Adrenal gland (tissue), 12 donors: ENCODE data around the gene ZC4H2. TPM values are rescaled to one million over a fixed set of nuclear protein-coding genes. Genes with fewer than 3 reads are reported as not detected.

ENCODE experiments used
- polyA plus RNA-seq, 3 donors: library from polyadenylated mRNA; stranded (reverse); fragments of 200-250 nt in 2 of 3; fragments of 350-450 nt in 1 of 3; fragmentation: Illumina TruSeq in 1 of 3; extraction: RNeasy Lipid Tissue Mini Kit (QIAGEN cat#74804) in 1 of 3; gene quantifications; one replicate each; pipeline ENCODE4 v1.2.3, GENCODE V29; 2013 to 2014
- total RNA-seq, 9 donors: library from RNA; depleted of rRNA in 4 of 9; stranded (reverse); fragments of >200 nt in 4 of 9; fragments of 120-200 nt in 1 of 9; fragmentation: NEBNext Ultra II Directional in 1 of 9; extraction: Animal tissue kit (Norgen Biotek cat#: 25700) in 1 of 9; gene quantifications; one replicate each; pipeline versions ENCODE4 v1.1.0 to v1.2.4, GENCODE V29; 2013 to 2023
- donor health status: healthy with polysubstance abuse.
- donor health status: Bipolar disorder and iron deficiency.
- donor health status: DM: yes; HTN: yes; CAD: no.
- donor health status: DM: no; HTN: no; CAD: no.
- donor health status: DM: no; HTN: no; CAD: no.
- donor health status: DM: yes; HTN: yes; CAD: no.

Gene ZC4H2
- total and polyA plus RNA-seq, 12 donors = 6.1 to 18.3 (median 12.7) TPM

Other genes with a start within 250 kb of the ZC4H2 start
- gene ZC3H12B, start 58.4 kb upstream of the ZC4H2 start, total RNA-seq = 1 to 10 TPM in 5 of 9 donors, under 1 TPM in 4; 0.33 to 1.9 (median 1.5) TPM
- gene ZC3H12B, start 58.4 kb upstream of the ZC4H2 start, polyA plus RNA-seq = 1 to 10 TPM in 1 of 3 donors, under 1 TPM in 2; 0.24 to 1.0 (median 0.40) TPM